ENCODE measurements around the gene CD9. TPM values are rescaled to one million over a fixed set of nuclear protein-coding genes. Genes with fewer than 3 reads are reported as not detected.

The CD9 gene
- total RNA-seq, 4 donors from 2014 or later: 26.7 to 50.6 (median 48.4) TPM

DNA sequence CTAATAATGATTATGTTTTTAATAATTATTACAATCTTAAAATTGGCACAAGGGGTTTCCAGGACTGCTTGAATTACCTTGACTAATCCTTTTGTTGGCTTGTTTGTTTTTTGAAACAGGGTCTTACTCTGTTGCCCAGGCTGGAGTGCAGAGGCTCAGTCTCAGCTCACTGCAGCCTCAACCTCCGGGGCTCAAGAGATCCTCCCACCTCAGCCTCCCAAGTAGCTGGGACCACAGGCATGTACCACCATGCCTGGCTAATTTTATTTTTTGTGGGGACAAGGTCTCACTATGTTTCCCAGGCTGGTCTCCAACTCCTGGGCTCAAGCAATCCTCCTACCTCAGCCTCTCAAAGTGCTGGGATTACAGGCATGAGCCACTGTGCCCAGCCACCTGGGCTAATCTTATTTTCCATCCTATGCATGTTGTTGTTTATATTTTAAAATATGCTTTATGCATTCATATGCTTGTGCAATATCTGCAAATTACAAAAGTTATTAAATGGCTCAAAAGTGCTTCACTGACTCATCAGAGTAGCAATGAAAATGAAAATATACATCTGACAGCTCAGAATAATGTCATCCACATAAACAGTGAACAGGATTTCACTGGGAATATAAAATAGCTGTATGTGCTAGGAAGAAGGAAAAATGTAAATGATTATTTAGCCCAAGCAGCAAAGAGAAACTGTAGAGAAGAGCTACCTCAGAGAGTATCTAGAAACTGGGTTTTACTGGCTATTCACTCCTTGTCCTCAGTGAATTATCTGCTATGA is 85.5 kb downstream of the CD9 start:
- in situ Hi-C loops (cut with MboI; ENCODE audit: low sequenced_read_pairs in 4 of 4) (loop anchor here (5.0 to 25.0 kb wide), 7 partner anchors 93 to 301 kb away; no protein-coding TSS in a partner anchor), intact Hi-C loops (cut with DNase I; ENCODE audit: low total_unique reads) (loop anchor here (1.0 kb wide), 3 partner anchors 90 to 297 kb away; no protein-coding TSS in a partner anchor)
- no peak for TF ChIP-seq POLR2A (IDR thresholded peaks at IDR 0.05)
- no peak for TF ChIP-seq CTCF (IDR thresholded peaks at IDR 0.05 in 4 of 5, conservative IDR thresholded peaks at IDR 0.05 in 1 of 5)

More for the DNA sequence above, 85.5 kb downstream of the CD9 start:
- Histone ChIP-seq H3K4me3 (no peak overlapping the region), H3K27me3 (peaks cover 0 to 2% (median 0%) of the 10 kb centered on the region in 3 donors), H3K4me1 (no peaks in the 10 kb centered on the region), H3K9me3 (no peaks in the 10 kb centered on the region), H3K36me3 (no peaks in the 10 kb centered on the region), H3K27ac (no peak overlapping the region)
- no peak for ATAC-seq
- no peak for DNase-seq

Other genes with a start within 250 kb of the CD9 start
- 100 to 1,000 TPM in 2 of 4 donors, 10 to 100 TPM in 2; 78.8 to 118 (median 101) TPM for gene VWF, start 75.7 kb upstream of the CD9 start, total RNA-seq
- gene PLEKHG6, start 110.3 kb downstream of the CD9 start, total RNA-seq: under 1 TPM in 1 of 4 donors, not detected in 3; 0.29 TPM
- 100 to 1,000 TPM; 103 to 220 (median 193) TPM for gene TNFRSF1A, start 141.7 kb downstream of the CD9 start, total RNA-seq
- 1 to 10 TPM in 1 of 4 donors, under 1 TPM in 2, not detected in 1; 0.20 to 2.0 (median 0.38) TPM for gene SCNN1A, start 175.2 kb downstream of the CD9 start, total RNA-seq
- 10 to 100 TPM; 40.2 to 98.6 (median 43.7) TPM for gene LTBR, start 183.8 kb downstream of the CD9 start, total RNA-seq
- gene CD27, start 244.6 kb downstream of the CD9 start, total RNA-seq: under 1 TPM in 1 of 4 donors, not detected in 3; 0.55 TPM

All from gastrocnemius medialis (tissue), 4 donors.